CD4-positive, alpha-beta T cell treated with Interleukin-6 for 4 hours (primary cell): ENCODE measurements around the gene SYCE3.

ENCODE experiments used
- DNase-seq: peaks from one replicate; pipeline ENCODE4 v3.0.0-alpha.2; 2020; ENCODE audit warnings: mixed read lengths

The SYCE3 gene

DNA sequence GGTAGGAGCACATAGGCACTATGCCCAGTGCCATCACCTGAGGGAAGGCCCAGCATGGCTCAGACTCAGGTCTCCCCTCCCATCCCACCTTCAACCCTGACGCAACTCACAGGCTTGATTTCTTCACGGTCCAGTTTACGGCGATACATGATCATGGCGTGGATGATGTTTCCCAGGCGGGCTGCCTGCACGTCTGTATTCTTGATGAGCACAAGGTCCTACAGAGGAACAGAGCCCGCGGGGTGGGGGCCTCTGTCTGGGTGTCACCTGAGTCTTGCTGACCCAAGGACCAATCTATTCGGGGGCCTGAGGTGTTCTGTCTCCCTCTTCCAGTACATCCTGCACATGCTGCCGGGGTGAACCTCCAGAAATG lies 11.7 kb upstream of the SYCE3 start:
- no peak for DNase-seq

DNA sequence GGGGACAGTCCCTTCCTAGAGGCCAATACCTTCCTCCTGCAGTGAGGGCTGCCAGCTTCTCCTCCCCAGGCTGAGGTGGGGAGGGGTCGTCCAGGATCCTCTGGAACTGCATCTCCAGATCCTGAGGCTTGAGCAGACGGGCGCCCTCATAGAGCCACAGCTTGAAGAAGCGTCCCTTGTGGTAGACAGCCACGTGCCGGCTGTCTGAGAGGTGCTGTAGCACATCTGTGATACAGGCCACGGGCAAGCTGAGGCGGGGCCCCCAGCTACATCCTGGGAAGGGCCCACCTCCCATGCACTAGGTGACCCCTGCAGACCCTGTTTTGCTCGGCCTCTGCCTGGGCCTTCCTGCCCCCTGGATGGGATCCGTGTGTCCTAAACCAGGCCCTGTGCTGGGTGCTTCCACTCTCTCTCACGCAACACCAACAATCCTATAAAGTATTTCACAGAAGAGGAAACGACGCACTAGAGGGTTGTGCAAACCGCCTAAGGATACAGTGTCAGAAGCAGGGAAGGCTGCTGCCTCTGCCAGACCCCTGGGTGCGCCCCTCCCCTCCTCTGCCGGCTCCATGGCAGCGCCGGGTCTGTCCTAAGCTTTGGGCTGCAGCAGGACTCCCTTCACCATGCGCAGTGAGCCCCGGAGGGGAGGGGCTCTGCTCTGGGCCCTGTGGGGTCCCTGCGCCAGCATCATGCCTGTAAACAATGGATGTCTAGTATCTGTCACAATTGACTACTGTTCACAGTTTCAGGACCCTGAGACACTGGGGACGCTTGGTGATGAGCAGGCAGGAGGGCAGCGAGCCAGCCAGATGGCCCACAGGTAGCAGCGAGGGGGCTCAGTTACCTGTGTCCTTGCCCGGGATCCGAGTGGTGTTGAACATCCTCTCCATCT lies 11.0 kb upstream of the SYCE3 start:
- no peak for DNase-seq

DNA sequence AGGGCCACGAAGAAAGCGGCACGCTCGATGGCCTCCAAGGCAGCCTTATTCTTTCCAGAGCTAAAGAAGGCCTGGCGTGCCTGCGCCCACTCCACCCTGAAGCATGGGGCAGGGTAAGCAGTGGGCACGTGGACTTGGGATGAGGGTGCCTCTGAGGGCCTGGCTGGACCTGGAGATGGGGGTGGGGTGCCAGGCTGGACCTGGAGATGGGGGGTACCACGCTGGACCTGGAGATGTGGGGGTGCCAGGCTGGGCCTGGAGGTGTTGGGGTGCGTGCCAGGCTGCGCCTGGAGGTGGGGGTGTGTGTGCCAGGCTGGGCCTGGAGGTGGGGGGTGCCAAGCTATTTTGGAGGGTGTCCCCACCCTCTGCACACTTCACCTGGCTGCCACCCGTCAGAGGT lies 10.2 kb upstream of the SYCE3 start:
- DNase-seq, result no peak

DNA sequence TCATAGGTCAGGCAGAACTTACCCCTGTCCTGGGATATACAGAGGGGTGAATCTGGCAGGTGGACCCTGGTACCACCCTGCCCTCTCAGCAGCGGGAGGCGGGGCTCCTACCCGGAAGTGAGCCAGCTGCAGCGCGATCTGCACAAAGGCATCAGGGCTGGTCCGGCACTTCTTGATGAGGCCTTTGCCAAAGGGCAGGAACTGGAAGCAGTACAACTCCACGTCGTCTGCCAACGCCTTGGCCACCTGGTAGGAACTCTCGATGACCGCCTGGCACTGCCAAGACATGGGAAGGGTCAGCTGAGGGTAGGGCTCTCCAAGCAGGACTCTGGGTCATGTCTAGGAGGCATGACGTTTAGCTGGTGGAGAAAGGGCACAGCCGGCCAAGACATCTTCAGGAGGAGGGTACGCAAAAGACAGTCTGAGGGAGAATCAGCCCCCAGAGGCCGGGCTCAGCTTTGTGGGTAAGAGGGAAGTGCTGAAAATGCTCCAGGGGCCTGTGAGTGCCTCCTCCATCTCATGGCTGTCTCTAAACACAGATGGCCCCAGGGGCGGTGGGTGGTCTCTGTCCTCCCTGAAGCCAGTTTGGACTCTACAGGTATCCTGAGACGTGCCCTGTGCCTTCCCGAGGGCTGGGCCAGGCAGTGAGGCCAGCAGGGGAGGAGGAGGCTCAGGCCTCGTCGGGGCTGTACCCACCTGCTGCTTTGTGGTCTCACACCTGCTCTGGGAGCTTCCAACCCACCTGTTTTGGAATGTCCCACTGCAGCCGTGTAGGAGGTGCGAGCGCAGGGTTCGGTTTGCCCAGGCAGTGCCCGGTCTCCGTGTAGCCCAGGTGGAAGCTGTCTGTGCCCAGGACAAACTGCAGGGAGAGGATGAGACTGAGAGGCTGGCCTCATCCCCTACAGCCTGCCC lies 8.8 kb upstream of the SYCE3 start:
- no peak for DNase-seq

DNA sequence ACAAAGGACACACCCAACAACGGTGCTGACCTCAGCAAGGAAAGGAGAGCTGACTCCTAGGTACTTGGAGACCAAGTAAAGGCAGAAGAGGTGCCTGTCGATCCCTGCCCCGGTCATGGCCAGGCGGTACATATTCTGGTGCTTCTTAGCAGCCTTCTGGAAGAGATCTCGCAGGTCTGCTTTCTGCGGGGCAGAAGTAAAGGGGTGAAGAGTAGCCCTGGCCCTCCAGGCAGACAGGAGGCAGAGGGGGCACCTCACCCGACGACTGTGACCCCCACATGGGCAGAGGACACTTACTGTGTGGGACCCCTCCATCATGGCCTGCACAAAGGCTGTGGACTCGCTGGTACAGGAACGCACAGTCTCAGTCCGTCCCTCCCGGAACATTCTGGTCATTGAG lies 8.1 kb upstream of the SYCE3 start:
- DNase-seq, result no peak

DNA sequence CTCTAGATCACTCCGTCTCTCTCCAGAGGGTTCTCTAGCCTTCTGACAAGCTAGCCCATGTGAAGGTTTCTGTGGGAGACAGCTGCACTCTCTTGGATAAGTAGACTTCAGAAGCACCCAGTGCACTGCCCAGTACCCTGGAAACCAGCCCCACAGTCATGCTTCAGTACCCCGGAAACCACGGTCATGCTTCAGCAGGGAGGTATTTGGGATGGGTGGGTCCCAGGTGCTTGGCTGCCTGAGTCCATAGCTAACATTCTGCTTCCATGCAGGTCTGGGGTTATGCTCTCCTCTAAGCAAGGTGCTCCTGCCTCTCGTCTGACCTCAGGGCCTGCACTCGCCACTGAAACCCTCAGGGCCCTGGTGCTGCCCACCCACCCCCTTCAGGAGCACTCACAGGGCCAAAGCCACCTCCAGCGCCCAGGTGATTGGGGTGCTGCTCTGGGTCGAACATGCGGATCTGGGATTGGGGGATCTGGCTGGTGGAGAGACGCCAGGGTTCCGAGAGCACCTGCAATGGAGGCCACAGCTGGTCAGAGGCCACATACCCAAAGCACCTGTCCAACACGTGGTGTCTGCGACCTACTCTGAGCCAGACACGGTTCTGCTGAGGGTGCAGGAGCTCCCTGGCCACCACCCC lies 7.3 kb upstream of the SYCE3 start:
- no peak for DNase-seq

DNA sequence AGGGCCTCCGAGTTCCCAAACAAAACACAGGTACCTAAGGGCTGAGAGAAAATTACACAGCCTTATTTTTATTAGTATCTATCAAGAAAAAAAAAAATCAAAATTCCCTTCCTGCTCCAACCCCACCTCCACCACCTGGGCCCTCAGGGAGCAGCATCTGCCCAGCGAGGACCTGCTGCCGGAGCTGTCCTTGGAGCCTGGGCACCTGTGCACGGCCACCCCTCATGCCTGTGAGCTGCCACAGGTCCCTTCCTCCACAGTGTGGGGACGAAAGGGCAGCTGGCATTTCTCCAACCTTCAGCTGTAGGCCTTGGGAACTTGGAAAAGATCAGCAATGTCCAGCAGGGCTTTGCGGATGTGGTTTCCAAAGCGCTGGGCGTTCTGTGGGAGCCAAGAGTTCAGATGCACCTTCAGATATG lies 6.3 kb upstream of the SYCE3 start:
- no peak for DNase-seq

DNA sequence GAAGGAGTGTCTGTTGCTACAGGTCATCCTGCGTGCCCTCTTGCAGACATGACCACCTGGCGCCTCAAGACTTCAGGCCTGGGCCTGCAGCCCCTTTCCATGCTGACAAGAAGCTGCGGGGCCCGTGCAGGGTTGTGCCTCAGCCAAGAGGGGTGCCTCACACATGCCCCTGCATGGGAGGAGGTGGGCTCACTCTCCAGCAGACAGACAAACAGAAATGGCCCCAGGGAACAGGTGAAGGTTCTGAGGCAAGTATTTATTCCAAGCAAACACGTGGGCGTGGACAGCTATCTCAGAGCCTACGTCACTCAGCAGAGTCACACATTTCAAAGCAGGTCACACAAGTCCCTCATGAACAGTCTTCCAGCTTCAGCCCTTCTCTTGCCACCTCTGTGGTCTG lies 5.9 kb upstream of the SYCE3 start:
- DNase-seq, result no peak

DNA sequence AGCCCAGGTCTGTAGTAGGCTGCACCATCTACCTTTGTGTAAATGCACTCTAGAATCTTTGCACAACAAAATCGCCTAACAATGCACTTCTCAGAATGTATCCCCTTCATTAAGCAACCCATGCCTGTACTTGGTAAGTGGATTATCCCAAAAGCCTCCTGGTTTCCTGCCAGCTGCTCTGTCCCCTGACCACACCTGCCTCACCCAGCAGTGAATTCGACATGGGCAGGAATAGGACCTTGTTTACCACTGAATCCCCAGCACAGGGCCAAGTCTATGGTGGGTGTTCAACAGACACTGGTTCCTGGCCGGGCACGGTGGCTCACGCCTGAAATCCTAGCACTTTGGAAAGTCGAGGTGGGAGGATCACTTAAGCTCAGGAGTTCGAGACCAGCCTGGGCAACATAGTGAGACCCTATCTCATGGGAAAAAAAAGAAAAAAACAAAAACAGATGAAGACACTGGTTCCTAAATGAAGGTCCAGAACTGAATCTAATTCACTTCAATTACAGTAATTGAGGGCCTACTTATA lies 5.1 kb upstream of the SYCE3 start:
- no peak for DNase-seq

DNA sequence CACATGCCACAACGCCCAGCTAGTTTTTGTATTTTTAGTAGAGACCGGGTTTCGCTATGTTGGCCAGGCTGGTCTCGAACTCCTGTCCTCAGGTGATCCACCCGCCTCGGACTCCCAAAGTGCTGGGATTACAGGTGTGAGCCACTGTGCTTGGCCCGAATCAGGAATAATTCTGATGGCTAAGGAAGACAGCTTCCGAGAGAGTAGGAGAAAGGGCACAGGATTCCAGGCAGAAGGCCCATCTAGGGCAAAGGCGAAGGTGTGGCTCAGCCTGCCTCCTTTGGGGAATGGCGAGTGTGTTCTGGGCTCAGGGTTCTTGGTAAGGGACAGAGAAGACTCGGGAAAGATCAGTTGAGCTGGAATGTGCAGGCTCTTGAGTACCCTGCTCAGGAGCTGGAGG lies 1.6 kb upstream of the SYCE3 start:
- DNase-seq, result no peak

DNA sequence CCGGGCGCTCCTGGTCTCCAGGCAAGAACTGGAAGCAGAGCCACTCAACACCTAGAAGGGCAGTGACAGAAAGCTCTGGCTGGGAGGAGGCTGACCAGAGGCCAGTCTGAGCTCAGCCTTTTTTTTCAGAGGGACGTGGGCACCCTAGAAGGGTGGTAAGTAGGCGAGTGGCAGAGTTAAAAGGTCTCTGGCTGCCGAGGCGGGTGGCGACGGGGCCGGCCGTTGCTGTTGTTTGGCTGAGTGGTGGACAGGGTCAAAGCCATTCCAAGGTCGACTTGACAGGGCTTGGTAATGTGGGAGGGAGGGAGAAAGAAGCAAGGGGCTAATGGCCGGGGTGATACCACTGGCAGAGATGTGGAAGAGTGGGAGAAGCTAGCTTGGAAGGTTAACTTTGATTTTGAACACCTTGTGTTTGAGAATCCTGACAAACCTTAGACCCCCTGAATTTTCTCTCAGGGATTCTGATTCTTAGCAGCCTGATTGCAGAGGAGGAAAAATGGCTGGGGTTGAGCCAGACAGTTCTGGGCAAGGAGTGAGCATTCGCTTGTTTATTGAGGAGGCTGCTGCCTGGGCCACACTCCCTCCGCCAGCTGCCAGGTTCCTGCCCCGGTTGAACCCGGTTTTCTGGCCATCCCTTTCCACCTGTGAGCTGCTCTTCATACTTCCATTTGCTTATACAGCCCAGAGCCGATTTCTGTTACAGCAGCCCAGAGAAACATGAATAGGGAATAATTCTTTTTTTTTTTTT lies 868 bp upstream of the SYCE3 start:
- no peak for DNase-seq

DNA sequence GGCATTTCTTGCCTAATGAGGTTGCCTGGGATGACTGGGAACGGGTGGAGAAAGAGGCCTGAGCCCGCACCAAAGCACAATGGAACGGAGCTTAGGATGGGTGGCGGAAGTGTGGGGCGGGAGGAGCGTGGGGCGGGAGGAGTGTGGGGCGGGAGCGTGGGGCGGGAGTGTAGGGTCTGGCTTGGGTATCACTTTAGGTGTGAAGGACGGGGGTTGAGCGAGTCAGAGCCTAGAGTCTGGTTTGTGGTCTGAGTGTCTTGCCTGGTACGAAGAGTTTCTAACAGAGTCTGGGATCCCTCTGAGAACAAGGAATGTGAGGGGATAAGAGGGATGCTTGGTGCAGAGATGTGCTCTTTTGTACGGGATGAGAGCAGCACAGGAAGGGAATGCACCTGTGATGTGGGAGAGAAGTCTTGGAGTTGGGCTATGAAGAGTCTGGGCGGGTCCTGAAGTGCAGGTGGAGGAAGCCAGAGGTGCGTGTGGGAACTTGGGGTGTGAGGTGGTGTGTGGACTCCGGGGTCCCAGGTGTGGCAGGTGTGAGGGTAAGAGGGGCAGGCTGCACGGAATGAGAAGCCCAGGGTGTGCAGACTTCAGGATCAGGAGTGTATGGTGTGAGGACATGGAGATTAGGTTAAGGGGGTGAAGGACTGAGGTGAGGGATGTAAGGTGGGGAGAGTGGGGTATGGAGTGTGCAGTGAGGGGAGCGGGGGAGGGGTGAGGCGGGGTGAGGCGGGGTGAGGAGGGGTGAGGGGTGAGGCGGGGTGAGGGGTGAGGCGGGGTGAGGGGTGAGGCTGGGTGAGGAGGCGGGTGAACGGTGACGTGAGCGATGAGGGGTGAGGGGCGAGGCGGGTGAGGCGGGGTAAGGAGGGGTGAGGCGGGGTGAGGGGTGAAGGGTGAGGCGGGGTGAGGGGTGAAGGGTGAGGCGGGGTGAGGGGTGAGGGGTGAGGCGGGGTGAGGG lies 1.0 kb downstream of the SYCE3 start:
- no peak for DNase-seq

DNA sequence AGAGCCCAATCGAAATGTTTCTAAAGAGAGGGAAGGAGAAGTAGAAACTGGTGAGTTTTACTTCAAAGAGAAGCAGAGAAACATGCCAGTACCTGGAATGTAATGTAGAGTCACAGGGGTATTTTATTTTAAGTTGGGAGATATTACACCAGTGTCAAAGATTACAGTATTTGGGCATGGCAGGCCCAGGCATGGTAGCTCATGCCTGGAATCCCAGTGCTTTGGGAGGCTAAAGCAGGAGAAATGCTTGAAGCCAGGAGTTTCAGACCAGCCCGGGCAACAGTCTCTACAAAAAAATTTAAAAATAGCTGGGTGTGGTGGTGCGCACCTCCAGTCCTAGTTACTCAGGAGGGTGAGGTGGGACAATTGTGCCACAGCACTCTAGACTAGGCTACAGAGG lies 2.7 kb downstream of the SYCE3 start:
- DNase-seq, result no peak

DNA sequence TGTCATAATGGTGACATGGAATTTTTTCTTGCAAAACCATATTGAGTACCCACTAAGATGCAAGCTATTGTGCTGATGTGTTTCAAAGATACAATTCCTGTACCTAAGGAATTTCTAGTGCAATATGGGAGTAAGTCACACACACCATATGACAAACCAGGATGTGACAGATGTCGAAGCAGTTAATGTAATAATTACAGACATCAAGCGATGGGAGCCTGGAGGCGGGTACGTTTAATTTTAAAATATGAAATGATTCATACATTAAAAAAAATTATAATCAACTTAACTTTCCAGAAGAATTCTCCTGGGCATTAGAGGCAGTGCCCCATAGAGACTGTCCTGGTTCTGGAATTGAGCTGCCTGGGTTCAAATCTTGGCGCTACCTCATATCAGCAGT lies 6.0 kb downstream of the SYCE3 start:
- no peak for DNase-seq

DNA sequence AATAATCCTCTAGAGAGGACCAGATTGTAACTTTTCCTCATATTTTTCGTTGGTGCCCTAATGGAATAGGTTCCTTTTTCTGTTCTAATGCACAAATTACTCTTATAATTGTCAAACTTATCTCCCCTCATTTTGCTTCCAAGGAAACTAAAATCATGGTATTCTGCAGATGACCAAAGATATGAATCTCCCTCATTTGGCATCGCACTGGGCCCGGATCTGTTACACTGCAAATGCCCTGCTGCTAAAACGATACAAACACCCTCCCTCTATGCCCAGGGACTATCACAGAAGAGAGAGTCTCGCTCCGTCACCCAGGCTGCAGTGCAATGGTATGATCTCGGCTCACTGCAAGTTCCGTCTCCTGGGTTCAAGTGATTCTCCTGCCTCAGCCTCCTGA lies 9.4 kb downstream of the SYCE3 start:
- DNase-seq, result no peak

DNA sequence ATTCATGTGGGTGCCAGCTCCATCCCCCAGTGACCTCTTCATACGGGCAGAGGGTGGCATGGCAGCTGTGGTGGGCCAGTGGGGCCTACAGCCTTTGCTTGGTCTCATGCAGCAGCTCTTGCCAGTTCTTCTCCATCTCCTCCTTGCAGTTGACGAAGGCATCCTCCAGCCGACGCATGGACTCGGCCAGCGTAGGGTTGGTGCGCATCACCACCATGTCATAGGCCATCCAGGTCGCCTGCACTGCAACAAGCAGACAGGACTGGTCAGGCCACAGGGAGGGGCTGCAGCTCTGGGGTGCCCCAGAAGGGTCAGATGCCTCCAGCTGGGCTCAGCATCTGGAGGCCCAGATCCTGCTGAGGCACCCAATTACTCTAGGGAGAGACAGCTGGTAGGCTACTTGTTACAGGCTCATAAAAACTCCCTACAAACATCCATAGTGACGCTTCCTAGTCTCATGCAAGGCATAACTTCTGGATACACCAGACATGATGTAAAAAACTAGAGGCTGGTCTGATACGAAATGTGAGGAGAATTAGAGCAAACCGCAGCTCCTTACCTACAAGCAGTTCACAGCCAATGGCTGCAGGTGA lies 11.5 kb downstream of the SYCE3 start:
- no peak for DNase-seq

DNA sequence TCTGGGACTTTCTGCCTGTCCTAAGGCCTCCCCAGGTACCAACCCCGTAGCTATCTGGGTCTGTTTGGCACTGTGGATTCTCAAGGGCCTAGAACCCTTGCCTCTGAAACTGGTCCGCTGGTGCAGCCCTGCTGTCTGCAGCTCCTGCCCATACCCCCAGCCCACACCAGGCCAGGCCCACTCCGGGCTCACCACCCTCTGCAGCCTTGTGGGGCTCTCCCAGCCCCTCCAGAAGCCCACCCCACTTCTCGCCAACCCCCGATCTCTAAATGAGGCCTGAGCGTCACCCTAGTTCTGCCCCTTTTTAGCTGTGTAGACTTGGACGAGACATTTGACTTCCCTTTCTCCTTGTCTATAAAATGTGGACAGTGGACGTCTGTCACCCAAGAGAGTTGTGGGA lies 12.3 kb downstream of the SYCE3 start:
- DNase-seq, result no peak

DNA sequence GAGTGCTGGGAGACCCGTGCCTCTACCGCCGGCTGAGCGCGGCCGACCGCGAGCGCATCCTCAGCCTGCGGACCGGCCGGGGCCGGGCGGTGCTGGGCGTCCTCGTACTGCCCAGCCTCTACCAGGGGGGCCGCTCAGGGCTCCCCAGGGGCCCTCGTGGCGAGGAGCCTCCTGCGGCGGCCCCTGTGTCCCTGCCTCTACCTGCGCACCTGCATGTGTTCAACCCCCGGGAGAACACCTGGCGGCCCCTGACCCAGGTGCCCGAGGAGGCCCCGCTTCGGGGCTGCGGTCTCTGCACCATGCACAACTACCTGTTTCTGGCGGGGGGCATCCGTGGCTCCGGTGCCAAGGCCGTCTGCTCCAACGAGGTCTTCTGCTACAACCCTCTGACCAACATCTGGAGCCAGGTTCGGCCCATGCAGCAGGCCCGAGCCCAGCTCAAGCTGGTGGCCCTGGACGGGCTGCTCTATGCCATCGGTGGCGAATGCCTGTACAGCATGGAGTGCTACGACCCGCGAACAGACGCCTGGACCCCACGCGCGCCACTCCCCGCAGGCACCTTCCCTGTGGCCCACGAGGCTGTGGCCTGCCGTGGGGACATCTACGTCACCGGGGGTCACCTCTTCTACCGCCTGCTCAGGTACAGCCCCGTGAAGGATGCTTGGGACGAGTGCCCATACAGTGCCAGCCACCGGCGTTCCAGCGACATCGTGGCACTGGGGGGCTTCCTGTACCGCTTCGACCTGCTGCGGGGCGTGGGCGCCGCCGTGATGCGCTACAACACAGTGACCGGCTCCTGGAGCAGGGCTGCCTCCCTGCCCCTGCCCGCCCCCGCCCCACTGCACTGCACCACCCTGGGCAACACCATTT lies 13.6 kb downstream of the SYCE3 start:
- no peak for DNase-seq

DNA sequence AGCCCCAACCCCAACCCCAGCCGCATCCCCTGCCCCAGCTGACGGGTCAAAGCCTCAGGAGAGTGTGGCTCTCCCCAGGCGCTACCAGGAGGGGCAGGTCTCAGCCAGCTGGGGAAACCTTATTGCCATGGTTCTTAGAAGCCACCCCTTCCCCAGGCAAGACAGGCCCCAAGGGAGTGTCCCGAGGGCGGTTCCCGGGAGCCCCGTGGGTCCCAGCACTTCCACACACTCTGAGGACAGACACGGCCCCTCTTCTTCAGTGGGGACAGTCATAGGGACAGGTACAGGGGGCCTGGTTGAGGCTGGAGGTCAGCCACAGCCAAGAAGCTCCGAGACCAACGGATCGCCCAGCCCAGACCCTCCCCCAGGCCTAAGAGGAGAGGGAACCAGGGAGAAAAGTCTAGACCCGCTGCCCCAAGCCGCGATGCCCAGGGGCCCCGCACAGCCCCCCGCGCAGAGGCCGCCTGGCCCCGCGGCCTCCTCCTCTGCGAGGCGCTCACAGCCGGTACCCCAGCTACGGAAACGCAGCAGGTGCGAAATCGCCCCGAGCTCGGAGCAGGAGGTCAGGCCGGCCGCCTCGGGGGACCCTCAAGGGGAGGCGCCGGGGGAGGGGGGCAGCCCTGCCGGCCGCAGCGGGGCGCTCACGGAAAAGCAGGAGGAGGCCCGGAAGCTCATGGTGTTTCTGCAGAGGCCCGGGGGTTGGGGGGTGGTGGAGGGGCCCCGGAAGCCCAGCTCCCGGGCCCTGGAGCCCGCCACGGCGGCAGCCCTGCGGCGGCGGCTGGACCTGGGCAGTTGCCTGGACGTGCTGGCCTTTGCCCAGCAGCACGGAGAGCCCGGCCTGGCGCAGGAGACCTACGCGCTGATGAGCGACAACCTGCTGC lies 14.4 kb downstream of the SYCE3 start:
- peak; percentile 77 for DNase-seq
